ENCODE measurements around the gene KRTAP10-1.

KRTAP10-1 gene

DNA sequence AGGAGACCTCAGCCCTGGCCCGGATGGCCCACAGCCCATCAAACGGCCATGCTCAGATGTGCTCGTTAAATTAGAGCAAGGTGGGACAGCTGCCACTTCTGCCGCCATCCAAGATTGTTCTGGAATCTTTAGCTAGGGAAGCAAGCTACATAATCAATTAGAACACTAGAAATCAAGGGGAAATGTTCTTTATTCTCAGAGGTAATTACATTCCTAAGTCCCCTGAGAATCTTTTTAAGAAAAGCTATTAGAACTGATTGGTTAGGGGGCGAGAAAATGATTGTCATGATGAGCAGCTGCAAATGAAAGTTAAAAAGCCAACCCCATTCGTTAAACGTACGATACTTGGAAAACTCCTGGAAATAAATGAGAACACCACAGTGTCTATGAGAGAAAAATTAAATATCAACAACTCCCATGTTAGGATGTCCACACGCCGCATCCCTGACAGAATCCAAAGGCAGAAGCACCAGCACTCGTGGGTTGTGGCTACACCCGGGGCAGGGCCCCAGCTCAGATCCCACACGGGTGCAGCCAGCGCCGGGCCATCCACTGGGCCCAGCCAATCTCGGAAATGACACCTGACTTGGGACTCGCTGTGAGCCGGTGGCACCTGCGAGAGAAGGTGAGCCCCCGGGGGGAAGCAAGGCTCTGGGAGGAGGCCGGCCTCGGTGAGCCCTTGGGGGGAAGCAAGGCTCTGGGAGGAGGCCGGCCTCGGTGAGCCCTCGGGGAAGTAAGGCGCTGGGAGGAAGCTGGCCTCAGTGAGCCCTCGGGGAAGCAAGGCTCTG is 37.6 kb downstream of the KRTAP10-1 start:
- no peak for DNase-seq (ENCODE audit: low read depth)

- no peak for DNase-seq (ENCODE audit: low read depth)
Measured at GRCh38 chr21:44500111-44500510, 39.9 kb downstream of the KRTAP10-1 start.

GRCh38 chr21:44499631-44500030 is 40.4 kb downstream of the KRTAP10-1 start:
- DNase-seq (ENCODE audit: low read depth): no peak

DNA sequence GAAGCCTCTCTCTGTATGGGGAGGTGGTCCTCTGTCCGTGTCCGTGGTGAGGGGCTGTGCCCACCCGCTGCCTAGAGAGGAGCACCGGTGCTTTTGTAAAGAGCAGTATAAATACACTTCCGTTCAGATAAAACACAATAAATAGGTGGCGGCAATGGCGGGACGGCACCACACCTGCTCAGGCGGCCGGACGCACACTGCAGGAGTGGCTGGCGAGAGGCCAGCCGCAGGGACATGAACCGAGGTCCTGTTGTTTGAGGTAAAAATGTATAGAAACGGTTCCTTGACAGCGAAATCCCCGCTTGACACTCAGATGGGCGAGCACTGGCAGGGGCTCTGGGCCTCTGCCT is 40.8 kb downstream of the KRTAP10-1 start:
- DNase-seq (ENCODE audit: low read depth): no peak

DNA sequence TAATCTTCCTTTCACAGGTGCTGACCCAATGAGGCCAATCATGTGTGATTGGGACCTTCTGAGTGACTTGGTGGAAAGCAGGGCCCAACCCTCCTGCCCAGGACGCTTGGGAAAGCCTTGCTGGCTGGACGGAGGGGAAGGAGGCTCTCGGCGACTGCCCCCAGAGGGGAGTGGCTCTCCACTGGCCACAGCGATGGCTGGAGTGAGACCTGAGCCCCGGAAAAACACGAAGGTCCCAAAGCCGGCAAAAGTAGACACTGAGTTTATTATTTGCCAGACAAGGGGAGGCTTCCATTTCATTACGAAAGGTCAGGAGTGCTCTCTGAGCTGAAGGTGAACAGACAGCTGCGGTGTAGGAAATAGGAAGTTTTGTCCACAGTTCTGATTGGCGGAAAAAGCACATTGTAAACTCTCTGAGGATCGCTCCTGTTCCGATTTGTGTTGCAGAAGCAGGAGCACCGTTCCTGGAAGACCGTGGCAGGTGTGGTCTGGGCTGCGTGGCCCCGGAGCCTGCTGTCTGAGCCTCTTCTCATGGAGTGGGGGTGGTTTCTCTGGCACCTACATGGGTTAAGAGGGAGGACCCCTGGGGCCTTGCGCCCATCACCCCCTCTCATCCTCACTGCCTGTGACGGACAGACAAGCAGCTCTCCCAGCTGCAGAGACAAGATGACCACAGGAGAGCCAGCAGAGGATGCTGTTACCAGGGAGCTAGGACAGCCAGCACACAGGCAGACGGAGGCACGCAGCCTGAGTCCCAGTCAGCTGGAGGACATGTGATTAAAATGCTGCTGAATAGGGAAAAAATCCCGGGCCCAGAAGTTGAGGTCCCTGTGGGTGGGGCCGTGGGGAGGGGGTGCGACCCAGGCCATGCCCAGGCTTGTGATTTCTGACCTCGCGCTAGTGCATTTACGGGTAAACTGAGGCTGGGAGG is 41.5 kb downstream of the KRTAP10-1 start:
- DNase-seq (ENCODE audit: low read depth): no peak

- DNase-seq (ENCODE audit: low read depth): no peak
Measured at GRCh38 chr21:44497703-44498126, 42.3 kb downstream of the KRTAP10-1 start.

DNA sequence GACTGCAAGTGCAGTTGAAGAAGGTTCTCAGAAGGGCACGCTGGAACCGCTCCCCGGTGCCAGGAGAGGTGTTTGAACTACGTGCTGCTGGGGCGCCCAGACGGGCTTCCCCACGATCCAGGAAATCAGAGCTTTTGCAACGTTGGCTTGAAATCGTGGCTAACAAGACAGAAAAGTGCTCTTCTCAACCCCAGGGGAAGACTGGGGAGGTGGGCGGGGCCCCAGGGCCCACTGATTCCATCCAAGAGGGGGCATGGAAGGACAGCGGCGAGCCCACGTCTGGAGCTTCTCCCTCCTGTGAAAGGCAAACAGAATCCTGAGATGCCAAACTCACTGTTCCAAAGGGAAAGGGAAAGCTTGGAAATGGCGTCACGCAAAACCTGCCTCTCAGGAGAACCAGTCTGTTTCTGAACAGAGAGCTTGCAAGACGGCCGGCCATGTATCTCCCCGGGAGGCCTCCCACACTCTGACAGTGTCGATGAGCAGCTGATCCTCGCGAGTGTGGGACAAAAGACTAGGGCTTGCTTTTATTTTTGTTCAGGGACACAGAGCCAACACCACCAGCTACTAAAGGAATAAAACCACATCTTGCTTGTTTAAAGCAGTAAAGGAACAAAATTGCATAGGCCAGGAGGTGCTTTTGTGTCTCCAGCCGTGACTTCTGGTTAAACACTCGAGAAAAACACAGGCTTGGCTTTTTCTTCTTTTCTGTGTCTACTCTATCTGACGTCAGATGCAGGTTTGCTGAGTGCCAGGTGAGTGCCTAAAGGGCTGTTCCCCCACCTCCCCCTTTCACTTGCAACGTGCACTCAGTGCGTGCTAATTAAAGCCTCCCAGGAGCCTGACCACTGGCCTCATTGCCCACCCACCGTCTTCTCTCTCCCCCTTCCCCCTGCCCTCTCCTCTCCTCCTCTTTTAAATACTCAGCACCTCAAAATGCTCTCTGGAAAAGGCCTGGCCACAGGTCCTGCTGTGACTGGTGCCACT is 43.1 kb downstream of the KRTAP10-1 start:
- no peak for DNase-seq (ENCODE audit: low read depth)

- DNase-seq (ENCODE audit: low read depth): no peak
Measured at GRCh38 chr21:44495611-44496563, 44.1 kb downstream of the KRTAP10-1 start.

DNA sequence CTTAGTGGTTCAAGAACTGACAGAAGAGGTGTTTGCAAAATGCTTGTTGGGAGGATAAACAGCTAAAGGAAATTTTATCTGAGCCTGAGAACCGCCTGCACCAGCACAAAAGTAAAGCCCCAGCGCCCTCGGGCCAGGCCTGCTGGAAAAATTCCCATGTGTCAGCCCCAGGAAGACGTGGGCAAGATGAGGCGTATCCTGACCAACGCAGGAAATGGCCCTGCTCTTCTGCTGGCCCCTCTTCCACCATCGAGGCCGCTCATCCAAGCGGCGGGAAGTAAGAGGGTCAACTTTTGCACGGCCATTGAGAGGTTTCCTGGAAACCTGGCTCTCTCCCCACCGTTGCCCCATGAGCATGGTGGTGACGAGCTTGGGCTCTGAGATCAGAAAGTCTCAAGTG is 45.0 kb downstream of the KRTAP10-1 start:
- no peak for DNase-seq (ENCODE audit: low read depth)

DNA sequence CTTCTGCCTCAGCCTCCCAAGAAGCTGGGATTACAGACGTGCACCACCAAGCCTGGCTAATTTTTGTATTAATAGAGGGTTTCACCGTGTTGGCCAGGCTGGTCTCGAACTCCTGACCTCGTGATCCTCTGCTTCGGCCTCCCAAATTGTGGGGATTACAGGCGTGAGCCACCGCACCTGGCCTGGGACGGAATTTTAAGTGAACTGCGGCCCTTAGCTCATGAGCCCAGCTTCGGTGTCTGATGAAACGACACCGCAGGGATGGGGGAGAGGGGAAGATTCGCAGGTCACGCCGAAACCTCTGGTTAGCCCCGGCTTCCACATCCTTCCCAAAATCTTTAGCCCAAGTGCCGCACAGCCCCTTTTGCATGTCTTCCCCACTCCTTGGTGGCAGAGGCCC is 45.6 kb downstream of the KRTAP10-1 start:
- DNase-seq (ENCODE audit: low read depth): no peak

GRCh38 chr21:44492567-44493385 is 47.2 kb downstream of the KRTAP10-1 start:
- no peak for DNase-seq (ENCODE audit: low read depth)

DNA sequence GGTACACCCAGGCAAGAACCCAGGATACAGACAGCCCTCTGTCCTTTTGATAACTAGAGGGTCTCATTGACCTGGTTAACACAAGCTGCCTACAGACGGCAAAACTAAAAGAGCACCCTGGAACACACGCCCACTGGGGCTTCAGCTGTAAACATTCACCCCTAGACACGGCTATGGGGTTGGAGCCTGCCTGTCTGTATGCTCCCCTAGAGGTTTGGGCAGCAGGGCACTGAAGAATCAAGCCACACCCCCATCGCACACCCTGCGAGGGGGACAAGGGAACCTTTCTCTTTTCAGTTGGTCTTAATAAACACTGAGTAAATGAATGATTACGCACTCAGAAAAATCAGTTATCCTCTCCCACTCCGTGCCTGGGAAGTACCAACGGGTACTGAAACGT is 49.2 kb downstream of the KRTAP10-1 start:
- no peak for DNase-seq (ENCODE audit: low read depth)

DNA sequence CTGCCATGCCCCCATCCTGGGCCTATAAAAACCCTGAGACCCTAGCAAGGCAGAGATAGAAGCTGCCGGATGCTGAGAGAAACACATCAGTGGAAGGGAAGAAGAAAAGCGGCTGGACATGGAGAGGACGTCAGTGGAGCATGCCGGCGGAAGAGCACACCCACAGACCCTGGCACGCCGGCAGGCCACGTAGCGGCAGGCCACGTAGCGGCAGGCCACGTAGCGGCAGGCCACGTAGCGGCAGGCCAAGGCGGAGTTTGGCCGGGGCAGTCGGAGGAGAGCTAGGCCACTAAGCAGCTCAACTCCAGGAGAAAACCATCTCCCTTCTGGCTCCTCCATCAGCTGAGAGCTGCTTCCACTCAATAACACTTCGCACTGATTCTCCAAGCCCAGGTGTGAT is 49.6 kb downstream of the KRTAP10-1 start:
- DNase-seq (ENCODE audit: low read depth): no peak

DNA sequence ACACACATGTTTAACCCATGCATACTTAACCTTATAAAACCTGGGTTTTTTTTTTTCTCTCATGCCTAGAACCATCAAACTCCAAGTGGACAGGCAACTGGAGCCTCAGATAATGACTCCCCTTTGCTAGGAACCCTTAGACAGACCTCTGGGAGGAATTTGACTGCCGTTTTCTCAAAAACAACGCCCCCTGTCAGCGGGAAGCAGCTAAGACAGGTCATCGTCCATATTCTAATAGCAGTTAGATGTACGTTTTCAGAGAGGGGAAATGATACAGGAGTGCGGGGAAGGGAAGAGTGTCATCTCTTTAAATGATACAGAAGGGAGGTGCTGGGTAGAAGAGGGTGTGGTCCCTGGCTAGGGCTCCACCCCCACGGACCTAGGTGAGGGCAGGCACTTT is 50.0 kb downstream of the KRTAP10-1 start:
- DNase-seq (ENCODE audit: low read depth): no peak
